DMS 273 (cell line): Measurements from ENCODE around the gene AMBRA1.

Source experiments
- DNase-seq: peaks from one replicate; lab custom pipeline; 2025; ENCODE audit not compliant: unreplicated experiment; lab: John Stamatoyannopoulos, UW

The AMBRA1 gene

GRCh38 chr11:46387456-46387855 lies 206.4 kb downstream of the AMBRA1 start:
- DNase-seq, result no peak

DNA sequence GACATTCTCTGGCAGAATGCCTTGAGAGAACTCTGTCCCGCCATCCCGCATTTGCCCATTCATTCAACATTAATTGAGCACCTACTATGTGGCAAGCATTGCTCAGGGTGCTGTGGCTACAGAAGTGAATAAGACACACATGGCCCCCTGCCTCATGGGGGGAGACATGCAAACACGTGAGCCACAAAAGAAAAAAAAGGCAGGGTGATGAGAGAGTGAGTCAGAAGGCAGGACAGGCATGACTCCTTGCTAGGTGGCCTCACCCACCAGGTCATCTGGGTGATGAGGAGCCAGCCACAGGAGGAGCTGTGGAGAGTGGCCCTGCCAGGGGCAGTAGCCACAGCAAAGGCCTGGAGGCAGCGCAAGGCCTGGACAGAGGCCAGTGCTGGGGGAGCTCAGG lies 207.1 kb downstream of the AMBRA1 start:
- DNase-seq, result no peak

DNA sequence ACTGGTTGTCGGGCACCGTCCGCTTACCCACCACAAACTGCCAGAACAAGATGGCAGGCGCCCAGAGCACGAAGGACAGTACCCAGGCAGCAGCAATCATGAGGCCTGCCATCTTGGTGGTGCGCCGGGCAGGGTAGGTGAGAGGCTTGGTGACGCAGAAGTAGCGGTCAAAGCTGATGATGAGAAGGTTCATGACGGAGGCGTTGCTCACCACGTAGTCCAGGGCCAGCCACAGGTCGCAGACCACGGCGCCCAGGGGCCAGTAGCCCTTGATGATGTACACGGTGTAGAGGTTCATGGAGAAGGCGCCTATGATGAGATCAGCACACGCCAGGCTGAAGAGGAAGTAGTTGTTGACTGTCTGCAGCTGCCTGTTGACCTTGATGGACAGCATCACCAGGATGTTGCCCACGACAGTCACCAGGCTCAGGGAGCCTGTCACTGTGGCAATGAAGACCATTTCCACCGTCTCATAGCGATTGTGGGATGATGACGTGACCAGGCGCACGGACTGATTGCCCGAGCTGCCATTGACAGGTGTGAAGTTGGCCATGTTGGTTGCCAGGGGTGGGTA lies 207.7 kb downstream of the AMBRA1 start:
- DNase-seq, result no peak

- DNase-seq, result no peak
Observed at GRCh38 chr11:46385169-46386004, 208.4 kb downstream of the AMBRA1 start.

DNA sequence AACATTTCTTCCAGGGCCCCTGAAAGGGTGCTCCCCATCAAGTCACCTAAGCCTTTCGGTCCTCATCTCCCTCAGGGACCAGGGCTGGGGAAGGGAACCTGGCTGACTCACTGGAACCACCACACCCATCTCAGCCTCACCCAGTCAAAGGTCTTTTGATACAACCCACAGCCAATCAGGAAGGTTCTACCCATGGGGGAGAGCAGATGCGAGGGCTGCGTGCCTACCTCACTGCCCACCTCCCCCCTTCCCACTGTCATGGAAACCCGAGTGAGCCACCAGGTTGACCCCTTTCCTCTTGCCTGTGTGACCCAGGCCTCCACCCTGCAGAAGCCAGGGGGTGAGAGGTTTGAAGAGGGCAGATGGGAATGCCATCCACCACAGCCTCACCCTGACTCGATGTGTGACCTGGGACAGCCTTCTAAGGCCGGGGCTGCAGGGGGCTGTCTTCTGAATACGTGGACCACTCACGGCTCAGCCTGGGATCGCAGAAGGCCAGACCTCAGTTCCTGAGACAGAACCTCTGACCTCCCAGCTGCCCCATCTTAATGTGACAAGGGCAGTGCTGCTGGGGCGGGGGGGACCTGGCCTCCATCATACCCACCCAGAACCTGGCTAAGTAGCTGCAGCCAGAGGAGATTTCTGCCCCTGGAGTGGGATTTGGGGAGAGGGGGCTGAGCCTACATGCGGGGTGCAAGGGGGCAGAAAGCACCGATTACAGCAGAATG lies 209.7 kb downstream of the AMBRA1 start:
- DNase-seq, result no peak

DNA sequence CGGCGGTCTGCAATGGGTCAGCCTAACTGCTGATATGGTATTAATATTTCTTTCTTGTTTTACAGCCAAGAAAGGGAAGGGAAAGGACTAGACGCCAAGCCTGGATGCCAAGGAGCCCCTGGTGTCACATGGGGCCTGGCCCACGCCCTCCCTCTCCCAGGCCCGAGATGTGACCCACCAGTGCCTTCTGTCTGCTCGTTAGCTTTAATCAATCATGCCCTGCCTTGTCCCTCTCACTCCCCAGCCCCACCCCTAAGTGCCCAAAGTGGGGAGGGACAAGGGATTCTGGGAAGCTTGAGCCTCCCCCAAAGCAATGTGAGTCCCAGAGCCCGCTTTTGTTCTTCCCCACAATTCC lies 210.4 kb downstream of the AMBRA1 start:
- no peak for DNase-seq

DNA sequence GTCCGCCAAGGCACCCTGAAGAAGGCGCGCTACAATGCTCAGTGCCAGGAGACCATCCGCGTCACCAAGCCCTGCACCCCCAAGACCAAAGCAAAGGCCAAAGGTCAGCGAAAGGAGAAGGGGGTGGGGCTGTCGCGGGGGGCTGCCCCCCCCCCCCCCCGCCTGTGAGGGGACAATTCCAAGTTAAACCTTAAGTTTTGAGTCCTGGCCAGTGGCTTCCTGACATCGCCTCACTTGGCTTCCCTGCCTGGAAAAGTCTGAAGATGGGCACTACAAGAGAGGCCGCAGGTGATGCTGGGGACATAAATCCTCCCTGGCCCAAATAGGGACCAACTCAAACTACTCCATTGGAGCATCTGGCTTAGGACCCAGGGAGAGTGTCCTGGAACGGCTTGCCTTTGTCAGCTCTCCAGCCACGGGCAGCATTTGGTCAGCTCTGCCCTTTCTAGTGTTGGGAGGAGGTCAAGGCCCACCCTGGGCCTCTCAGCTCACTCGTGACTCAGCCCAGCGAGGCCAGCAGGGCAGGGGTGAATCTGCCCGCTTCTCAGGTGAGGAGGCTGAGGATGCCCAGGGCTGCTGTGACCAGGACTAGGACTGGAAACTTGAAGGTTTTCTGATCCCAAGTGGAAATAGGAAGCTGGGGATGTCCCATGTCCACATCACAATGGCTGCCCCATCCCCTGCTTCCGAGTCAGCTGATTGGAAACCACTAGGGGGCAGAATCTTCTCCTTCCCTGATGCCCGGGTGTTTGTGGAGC lies 211.0 kb downstream of the AMBRA1 start:
- peak; percentile 66 for DNase-seq

DNA sequence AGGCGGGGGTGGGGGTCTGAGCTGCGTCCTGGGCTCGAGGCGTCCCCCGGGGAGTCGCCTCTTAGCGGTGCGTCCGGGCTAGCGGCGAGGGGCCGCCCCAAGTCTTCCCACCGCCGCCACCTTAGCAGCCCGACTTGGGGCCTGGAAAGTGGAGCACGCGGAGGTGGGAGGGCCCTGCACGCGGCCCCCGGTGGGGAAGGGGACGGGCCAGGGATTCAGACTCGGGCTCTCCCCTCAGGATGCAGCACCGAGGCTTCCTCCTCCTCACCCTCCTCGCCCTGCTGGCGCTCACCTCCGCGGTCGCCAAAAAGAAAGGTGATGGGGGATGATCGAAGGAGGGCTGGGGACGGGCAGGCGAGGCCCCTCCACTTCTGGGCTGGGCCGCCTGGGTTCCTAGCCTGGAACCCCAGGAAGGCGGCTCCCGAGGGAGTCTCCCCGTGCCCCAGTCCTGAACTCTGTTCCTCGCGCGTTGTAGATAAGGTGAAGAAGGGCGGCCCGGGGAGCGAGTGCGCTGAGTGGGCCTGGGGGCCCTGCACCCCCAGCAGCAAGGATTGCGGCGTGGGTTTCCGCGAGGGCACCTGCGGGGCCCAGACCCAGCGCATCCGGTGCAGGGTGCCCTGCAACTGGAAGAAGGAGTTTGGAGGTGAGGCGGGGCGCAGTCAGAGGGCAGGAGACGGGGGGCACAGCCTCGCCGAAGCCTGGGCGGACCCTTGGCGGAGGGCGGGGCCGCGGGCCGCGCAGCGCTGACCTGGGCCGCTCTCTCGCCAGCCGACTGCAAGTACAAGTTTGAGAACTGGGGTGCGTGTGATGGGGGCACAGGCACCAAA lies 211.8 kb downstream of the AMBRA1 start:
- DNase-seq, result peak; percentile 66

GRCh38 chr11:46381048-46381818 lies 212.6 kb downstream of the AMBRA1 start, which contains the start of gene MDK:
Gene MDK (plus strand): TSS chr11:46381669. CDS start chr11:46382058, 389 bp downstream.
- DNase-seq, result peak; percentile 66

GRCh38 chr11:46380340-46381047 lies 213.3 kb downstream of the AMBRA1 start:
- DNase-seq, result peak; percentile 46

GRCh38 chr11:46379482-46380293 lies 214.1 kb downstream of the AMBRA1 start:
- DNase-seq, result peak; percentile 82

DNA sequence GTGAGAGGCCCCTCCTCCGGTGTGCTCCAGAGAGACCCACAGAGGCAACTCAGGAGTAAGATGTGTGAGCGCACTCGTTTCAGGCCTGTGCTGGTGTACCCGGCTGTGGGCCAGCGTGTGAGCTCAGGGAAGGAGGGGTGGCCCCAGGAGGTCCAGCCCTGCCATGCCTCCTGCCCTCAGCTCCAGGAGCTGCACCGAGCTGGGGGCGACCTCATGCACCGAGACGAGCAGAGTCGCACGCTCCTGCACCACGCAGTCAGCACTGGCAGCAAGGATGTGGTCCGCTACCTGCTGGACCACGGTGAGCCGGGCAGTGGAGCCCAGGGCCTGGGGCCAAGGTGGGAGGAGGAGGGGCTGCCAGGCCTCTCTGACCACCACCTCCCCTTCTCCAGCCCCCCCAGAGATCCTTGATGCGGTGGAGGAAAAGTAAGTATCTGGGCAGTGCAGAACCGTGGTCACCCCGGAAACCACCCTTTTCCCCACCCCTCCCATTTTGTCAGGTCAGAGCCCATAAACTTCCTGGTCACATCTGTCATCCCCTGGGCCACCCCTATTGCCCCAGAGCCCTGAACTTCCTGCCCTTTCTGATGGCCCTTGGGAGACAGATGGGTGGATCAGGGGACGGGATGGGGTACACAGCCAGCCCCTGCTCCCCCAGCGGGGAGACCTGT lies 214.9 kb downstream of the AMBRA1 start:
- DNase-seq, result peak; percentile 30

GRCh38 chr11:46378296-46378695 lies 215.5 kb downstream of the AMBRA1 start:
- no peak for DNase-seq

- no peak for DNase-seq
Observed at GRCh38 chr11:46377831-46378230, 216.0 kb downstream of the AMBRA1 start.

DNA sequence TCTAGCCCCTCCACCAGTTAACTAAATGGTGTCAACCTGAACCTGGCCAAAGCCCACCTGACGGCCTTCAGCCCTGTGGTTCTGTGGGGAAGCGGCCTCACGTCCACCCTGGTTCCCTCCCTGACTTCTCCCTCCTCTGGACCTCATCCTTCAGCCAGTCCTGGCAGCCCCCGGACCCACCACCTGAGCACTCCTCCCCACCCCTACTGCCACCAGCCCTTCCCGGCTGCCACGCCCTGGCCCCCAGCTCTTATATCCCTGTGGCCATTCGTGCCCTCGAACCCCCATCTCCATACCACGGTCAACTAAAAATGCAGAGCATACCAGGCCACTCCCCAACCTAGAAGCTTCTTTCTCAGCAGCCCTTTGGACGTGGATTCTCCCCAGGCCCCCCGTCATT lies 216.5 kb downstream of the AMBRA1 start:
- DNase-seq, result no peak

DNA sequence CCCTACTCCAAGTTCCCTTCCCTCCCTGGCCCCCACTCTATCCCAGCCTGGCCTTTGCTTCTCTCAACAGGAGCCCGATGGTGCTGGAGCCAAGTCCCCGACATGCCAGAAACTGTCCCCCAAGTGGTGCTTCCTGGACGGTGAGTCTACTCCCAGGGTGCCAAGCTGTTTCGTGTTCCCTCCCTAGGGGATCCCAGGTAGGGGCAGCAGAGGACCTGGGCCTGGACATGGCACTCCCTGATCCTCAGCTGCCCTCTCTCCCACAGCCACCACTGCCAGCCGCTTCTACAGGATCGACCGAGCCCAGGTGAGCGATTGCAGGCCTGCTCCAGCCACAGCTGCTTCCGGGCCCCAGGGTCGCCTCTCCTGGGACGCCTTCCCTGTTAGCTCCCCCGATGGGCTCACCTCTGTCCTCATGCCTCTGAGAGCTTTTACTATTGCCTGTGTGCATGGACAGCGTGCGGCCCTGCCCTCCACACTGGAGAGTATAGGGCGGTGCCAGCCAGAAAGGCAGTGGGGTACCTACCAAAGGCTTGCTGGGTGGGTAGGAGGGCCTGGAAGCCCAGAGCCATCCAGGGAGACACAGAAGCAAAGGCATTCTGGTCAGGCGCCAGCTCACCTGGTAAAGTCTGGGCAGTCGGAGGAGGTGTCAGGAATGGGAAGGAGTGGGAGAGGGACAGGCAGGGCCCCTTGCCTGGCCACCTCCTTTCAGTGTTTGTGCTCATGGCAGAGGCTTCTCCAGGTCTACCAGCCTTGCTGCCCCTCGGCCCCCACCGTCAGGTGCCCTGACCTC lies 217.4 kb downstream of the AMBRA1 start:
- no peak for DNase-seq
